Epithelial cell of esophagus (primary cell): Measurements from ENCODE around the gene VAV1.
"Not testable (repeated sequence)": the region's sequence is repeated elsewhere in the genome, so short reads cannot be mapped to it uniquely, and the experiment has no call there.

Experiments
- DNase-seq: peaks from one replicate; pipeline ENCODE4 v3.0.0; 2010; ENCODE audit warnings: low read depth
- H3K4me3 ChIP-seq: 2 replicates; pipeline ENCODE4 v1.5.1; 2011; ENCODE audit warnings: mild to moderate bottlenecking, low read length, control low read depth
- TF ChIP-seq, protein P1 (sequence below): IDR thresholded peaks from 2 replicates; pipeline ENCODE4 v1.5.1; 2011; ENCODE audit warnings: low read depth, mild to moderate bottlenecking, low read length, control low read depth, inconsistent platforms; ENCODE audit not compliant: insufficient read depth; ENCODE audit errors: missing control alignments

Gene VAV1

GRCh38 chr19:6765738-6766356, 6.7 kb upstream of the VAV1 start:
- TF ChIP-seq, protein P1, sequence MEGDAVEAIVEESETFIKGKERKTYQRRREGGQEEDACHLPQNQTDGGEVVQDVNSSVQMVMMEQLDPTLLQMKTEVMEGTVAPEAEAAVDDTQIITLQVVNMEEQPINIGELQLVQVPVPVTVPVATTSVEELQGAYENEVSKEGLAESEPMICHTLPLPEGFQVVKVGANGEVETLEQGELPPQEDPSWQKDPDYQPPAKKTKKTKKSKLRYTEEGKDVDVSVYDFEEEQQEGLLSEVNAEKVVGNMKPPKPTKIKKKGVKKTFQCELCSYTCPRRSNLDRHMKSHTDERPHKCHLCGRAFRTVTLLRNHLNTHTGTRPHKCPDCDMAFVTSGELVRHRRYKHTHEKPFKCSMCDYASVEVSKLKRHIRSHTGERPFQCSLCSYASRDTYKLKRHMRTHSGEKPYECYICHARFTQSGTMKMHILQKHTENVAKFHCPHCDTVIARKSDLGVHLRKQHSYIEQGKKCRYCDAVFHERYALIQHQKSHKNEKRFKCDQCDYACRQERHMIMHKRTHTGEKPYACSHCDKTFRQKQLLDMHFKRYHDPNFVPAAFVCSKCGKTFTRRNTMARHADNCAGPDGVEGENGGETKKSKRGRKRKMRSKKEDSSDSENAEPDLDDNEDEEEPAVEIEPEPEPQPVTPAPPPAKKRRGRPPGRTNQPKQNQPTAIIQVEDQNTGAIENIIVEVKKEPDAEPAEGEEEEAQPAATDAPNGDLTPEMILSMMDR, result no peak
- peak overlapping the region; percentile 57 for H3K4me3 ChIP-seq
- DNase-seq, result peak; percentile 95

DNA sequence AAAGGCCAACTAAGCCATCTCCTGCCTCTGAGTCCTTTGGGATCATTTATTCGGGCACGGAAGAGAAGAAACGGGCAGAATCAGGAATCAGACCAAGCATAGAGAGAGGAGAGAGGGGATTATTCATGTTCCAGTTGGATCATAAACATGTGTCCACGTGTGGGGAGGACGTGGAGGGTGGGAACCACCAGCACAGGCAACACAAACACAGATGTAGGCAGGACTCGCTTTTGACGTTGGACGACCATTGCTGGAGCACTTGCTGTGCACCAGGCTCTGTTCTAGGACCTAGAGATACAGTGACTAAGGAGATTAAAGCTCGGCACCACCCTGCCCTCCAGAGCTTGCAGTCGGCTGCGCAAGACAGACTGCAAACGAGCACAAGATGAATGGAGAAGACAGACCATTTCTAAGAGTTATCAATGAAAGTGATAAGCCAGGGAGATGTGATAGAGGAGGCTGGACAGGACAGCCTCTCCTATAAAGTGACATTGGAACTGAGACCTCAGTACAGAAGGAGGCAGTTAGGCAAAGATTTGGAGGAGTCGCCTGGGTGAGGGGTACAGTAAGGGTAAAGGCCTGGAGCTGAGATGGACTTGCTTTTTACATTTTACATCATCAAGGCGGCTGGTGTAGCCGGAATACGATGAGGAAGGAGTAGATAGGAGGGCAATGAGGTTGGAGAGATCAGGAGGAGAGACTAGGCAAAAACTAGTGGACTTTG, 6.0 kb upstream of the VAV1 start:
- DNase-seq, result peak; percentile 77
- TF ChIP-seq, protein P1, result no peak
- H3K4me3 ChIP-seq, result peak overlapping the region; percentile 57

GRCh38 chr19:6767081-6767356, 5.5 kb upstream of the VAV1 start:
- peak; percentile 66 for DNase-seq
- TF ChIP-seq, protein P1, result no peak
- peak overlapping the region; percentile 57 for H3K4me3 ChIP-seq

DNA sequence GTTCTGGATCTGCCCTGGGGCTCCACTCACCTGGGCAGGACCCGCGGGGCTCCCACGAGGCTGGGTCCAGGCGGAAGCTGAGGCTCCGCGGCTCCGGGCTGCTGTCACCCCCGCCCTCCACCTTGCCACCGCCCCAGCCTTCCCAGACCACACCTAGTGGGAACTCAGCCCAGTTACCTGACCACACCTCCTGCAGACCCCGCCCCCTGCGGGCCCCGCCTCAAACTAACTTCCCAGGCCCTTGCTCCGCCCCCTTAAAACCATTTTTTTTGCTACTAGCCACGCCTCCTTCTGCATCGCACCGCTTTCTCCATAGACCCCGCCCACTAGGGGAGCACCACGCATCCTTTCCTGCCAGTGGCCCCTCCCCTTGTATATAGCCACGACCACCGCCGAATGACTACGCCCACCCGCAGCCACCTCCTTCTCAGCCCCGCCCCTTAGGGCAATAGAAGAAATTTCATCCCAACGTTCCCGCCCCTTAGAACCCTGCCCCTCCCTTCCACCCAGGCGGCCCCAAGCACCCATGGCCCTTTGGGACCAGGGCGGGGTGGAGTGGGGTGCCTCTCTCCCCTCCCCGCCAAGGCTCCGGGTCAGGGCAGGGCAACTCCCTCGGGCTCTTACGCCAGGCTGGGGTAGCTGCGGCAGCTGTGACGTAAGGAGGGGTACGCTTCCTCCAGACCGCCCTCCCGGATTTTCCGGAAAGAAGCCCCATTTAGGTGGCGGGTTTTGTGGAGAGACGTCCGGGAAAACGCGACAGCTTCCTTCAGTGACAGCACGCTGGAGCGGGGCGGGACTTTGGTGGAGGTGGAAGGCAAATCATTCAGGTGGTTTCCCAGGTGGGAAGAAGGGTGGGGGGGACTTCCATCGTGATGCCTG, 4.9 kb upstream of the VAV1 start, which contains the start of gene SH2D3A:
SH2D3A (minus strand) TSS at position 79 of the 879 bp plus-strand sequence. CDS start 3,687 bp downstream, outside the sequence.
- H3K4me3 ChIP-seq, result peak within 1 kb of the TSS; percentile 57
- TF ChIP-seq, protein P1, result no peak
- DNase-seq, result peak; percentile 98

DNA sequence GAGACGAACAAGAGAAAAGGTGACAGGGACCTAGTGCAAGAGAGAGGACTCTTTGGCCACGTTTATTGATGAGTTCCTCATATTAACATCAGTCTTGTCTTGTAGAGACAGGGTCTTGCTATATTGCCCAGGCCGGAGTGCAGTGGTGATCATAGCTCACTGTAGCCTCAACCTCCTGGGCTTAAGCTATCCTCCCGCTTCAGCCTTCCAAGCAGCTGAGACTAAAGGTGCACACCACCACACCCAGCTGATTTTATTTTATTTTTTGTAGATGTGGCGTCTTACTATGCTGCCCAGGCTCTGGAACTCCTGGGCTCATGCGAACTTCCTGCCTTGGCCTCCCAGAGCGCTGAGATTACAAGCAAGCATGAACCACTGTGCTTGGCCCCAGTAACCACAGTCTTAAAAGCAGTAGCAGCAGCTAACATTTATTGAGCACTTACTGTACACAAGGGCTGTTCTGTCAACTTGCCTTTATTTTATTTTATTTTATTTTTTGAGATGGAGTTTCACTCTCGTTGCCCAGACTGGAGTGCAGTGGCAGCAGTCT, 4.2 kb upstream of the VAV1 start:
- TF ChIP-seq, protein P1, result no peak
- no peak overlapping the region for H3K4me3 ChIP-seq
- no peak for DNase-seq

DNA sequence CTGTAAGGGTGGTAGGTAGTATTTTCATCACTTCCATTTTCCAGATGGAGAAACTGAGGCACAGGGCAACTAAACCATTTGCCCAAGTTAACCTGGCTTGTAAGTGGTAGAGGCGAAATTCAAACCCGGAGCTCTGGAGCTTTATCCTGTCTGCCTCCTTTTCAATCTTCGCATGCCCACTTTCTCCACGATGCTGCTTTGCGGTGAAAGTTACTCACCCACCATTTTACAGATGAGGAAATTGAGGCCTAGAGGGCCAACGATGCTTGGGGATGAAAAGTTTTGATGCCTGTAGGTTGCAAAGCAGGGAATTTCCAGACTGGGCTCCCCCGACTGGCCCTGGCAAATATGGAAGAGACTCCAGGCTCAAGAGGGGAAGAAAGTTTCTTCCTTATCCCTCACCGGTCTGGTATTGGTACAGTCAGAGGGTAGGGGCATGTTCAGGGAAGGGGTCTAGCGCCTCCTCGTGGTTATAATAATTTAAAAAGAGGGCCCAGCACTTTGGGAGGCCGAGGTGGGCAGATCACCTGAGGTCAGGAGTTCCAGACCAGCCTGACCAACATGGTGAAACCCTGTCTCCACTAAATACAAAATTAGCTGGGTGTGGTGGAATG, 3.4 kb upstream of the VAV1 start:
- TF ChIP-seq, protein P1, result no peak
- no peak overlapping the region for H3K4me3 ChIP-seq
- DNase-seq, result peak; percentile 28

- not testable (repeated sequence) for DNase-seq, H3K4me3 ChIP-seq
Observed at GRCh38 chr19:6771648-6772027, 870 bp upstream of the VAV1 start.
